Stimulated activated CD4-positive, alpha-beta T cell treated with anti-CD3 and anti-CD28 coated beads, Interleukin-4, amount 100 ng/mL, for 24 hours (primary cell): ENCODE results near the gene STAP1.
"Not testable (repeated sequence)": the region's sequence is repeated elsewhere in the genome, so short reads cannot be mapped to it uniquely, and the experiment has no call there.

Experiments
- DNase-seq: peaks from one replicate; pipeline ENCODE4 v3.0.0-alpha.2; 2020

STAP1 gene

GRCh38 chr4:67558493-67558892 lies at the start of gene STAP1:
Gene STAP1 (plus strand): TSS chr4:67558727. CDS start chr4:67558810, 83 bp downstream.
- DNase-seq: peak; percentile 12

GRCh38 chr4:67512501-67512900 lies 46.0 kb upstream of the STAP1 start:
- no peak for DNase-seq

- DNase-seq: no peak
Observed at GRCh38 chr4:67520141-67520540, 38.4 kb upstream of the STAP1 start.

- DNase-seq: no peak
Observed at GRCh38 chr4:67521506-67521905, 37.0 kb upstream of the STAP1 start.

- DNase-seq: no peak
Observed at GRCh38 chr4:67522230-67522629, 36.3 kb upstream of the STAP1 start.

GRCh38 chr4:67522851-67523671 lies 35.5 kb upstream of the STAP1 start:
- no peak for DNase-seq

- DNase-seq: not testable (repeated sequence)
Observed at GRCh38 chr4:67524140-67524539, 34.4 kb upstream of the STAP1 start.

- no peak for DNase-seq
Observed at GRCh38 chr4:67531379-67531962, 27.1 kb upstream of the STAP1 start.

- not testable (repeated sequence) for DNase-seq
Observed at GRCh38 chr4:67532397-67532796, 26.1 kb upstream of the STAP1 start.

- no peak for DNase-seq
Observed at GRCh38 chr4:67533112-67533511, 25.4 kb upstream of the STAP1 start.

GRCh38 chr4:67535280-67535840 lies 23.2 kb upstream of the STAP1 start:
- no peak for DNase-seq

GRCh38 chr4:67539830-67540229 lies 18.7 kb upstream of the STAP1 start:
- DNase-seq: no peak

GRCh38 chr4:67542076-67542475 lies 16.5 kb upstream of the STAP1 start:
- DNase-seq: no peak

GRCh38 chr4:67545199-67546003 lies 13.1 kb upstream of the STAP1 start, which contains the start of gene CENPC:
Gene CENPC (minus strand): TSS chr4:67545503. CDS start chr4:67545355, 148 bp downstream.
- DNase-seq: peak; percentile 95

GRCh38 chr4:67546004-67546356 lies 12.5 kb upstream of the STAP1 start:
- DNase-seq: no peak

- no peak for DNase-seq
Observed at GRCh38 chr4:67546971-67547370, 11.6 kb upstream of the STAP1 start.

GRCh38 chr4:67549123-67549522 lies 9.4 kb upstream of the STAP1 start:
- DNase-seq: no peak

- DNase-seq: no peak
Observed at GRCh38 chr4:67550451-67550850, 8.1 kb upstream of the STAP1 start.

GRCh38 chr4:67550857-67551256 lies 7.7 kb upstream of the STAP1 start:
- DNase-seq: no peak

- DNase-seq: not testable (repeated sequence)
Observed at GRCh38 chr4:67552146-67552792, 6.3 kb upstream of the STAP1 start.

- DNase-seq: no peak
Observed at GRCh38 chr4:67554096-67554495, 4.4 kb upstream of the STAP1 start.

- DNase-seq: no peak
Observed at GRCh38 chr4:67555447-67555846, 3.1 kb upstream of the STAP1 start.

- no peak for DNase-seq
Observed at GRCh38 chr4:67556436-67556835, 2.1 kb upstream of the STAP1 start.
